ENCODE data around the gene HERC2. TPM values are rescaled to one million over a fixed set of nuclear protein-coding genes. Genes with fewer than 3 reads are reported as not detected.

Gene HERC2
- total RNA-seq, 1 donor from 2014 or later, result 65.6 TPM

- DNase-seq (ENCODE audit: low spot score), result peak; percentile 24
- intact Hi-C loops (cut with DNase I), result no loop called here
These were observed 216.7 kb downstream of the HERC2 start for GRCh38 chr15:28105224-28105791.

- DNase-seq (ENCODE audit: low spot score), result peak; percentile 49
- intact Hi-C loops (cut with DNase I), result no loop called here
These were observed 217.7 kb downstream of the HERC2 start for GRCh38 chr15:28104326-28104725.

GRCh38 chr15:28103831-28104230, 218.1 kb downstream of the HERC2 start:
- intact Hi-C loops (cut with DNase I), result no loop called here
- no peak for DNase-seq (ENCODE audit: low spot score)

GRCh38 chr15:28101983-28102441, 220.0 kb downstream of the HERC2 start:
- intact Hi-C loops (cut with DNase I), result no loop called here
- DNase-seq (ENCODE audit: low spot score), result no peak

GRCh38 chr15:28101201-28101600, 220.8 kb downstream of the HERC2 start:
- no peak for DNase-seq (ENCODE audit: low spot score)
- intact Hi-C loops (cut with DNase I), result no loop called here

GRCh38 chr15:28100516-28101195, 221.3 kb downstream of the HERC2 start:
- intact Hi-C loops (cut with DNase I), result no loop called here
- DNase-seq (ENCODE audit: low spot score), result peak; percentile 74

- DNase-seq (ENCODE audit: low spot score), result no peak
- intact Hi-C loops (cut with DNase I), result no loop called here
These were observed 222.3 kb downstream of the HERC2 start for GRCh38 chr15:28099555-28100140.

- intact Hi-C loops (cut with DNase I), result no loop called here
- peak; percentile 73 for DNase-seq (ENCODE audit: low spot score)
These were observed 223.0 kb downstream of the HERC2 start, which contains the start of gene OCA2 for GRCh38 chr15:28098766-28099554. Gene OCA2 (minus strand): TSS chr15:28099315. CDS start chr15:28081874, 17,441 bp downstream.

GRCh38 chr15:28098360-28098765, 223.6 kb downstream of the HERC2 start:
- DNase-seq (ENCODE audit: low spot score), result no peak
- intact Hi-C loops (cut with DNase I), result no loop called here

GRCh38 chr15:28097656-28098359, 224.2 kb downstream of the HERC2 start:
- DNase-seq (ENCODE audit: low spot score), result peak; percentile 50
- intact Hi-C loops (cut with DNase I), result no loop called here

GRCh38 chr15:28096670-28097431, 225.1 kb downstream of the HERC2 start:
- intact Hi-C loops (cut with DNase I), result no loop called here
- peak; percentile 74 for DNase-seq (ENCODE audit: low spot score)

- intact Hi-C loops (cut with DNase I), result no loop called here
These were observed 225.6 kb downstream of the HERC2 start for GRCh38 chr15:28096411-28096669.

GRCh38 chr15:28094732-28095521, 227.1 kb downstream of the HERC2 start:
- peak; percentile 70 for DNase-seq (ENCODE audit: low spot score)

More at GRCh38 chr15:28096411-28096669, 225.6 kb downstream of the HERC2 start:
- no peak for DNase-seq (ENCODE audit: low spot score)

GRCh38 chr15:28093752-28094535, 228.0 kb downstream of the HERC2 start:
- DNase-seq (ENCODE audit: low spot score), result no peak
- intact Hi-C loops (cut with DNase I), result no loop called here

More at GRCh38 chr15:28094732-28095521, 227.1 kb downstream of the HERC2 start:
- intact Hi-C loops (cut with DNase I), result no loop called here

GRCh38 chr15:28091313-28091712, 230.7 kb downstream of the HERC2 start:
- intact Hi-C loops (cut with DNase I), result no loop called here
- no peak for DNase-seq (ENCODE audit: low spot score)

GRCh38 chr15:28086175-28086703, 235.7 kb downstream of the HERC2 start:
- DNase-seq (ENCODE audit: low spot score), result no peak
- intact Hi-C loops (cut with DNase I), result loop anchor here (5.0 kb wide), 1 partner anchor 36 kb away; no protein-coding TSS in a partner anchor

Measured in cardiac septum (tissue), 1 donor.